Embryonic facial prominence (tissue), 1 donor: ENCODE results near the gene ZG16B.

ENCODE experiments used
- DNase-seq: peaks from one replicate; pipeline ENCODE4 v3.0.0-alpha.2; 2016; ENCODE audit errors: extremely low spot score

ZG16B gene

DNA sequence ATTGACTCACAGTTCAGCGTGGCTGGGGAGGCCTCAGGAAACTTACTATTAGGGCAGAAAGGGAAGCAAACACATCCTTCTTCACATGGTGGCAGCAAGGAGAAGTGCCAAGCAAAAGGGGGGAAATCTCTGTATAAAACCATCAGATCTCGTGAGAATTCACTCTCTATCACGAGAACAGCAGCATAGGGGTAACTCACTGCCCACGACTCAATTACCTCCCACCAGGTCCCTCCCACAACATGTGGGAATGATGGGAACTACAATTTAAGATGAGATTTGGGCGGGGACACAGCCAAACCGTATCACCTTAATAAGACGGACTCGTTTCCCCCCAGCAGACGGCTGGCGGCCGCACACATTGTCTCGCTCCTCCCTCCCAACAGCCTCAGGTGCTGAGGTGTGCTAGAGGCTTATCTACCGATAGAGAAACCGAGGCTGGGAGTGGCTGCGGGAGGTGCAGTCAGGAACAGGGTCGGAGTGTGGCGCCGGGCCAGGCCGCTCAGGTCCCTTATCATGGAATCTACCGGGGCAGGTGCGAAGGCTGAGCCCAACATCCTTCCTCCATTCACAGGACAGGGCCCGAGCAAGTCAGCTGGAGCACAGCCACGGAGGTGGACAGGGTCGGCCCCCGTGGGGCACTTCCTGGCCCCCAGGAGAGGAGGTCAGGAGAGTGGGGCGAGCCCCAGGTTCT is 4.9 kb upstream of the ZG16B start:
- no peak for DNase-seq

DNA sequence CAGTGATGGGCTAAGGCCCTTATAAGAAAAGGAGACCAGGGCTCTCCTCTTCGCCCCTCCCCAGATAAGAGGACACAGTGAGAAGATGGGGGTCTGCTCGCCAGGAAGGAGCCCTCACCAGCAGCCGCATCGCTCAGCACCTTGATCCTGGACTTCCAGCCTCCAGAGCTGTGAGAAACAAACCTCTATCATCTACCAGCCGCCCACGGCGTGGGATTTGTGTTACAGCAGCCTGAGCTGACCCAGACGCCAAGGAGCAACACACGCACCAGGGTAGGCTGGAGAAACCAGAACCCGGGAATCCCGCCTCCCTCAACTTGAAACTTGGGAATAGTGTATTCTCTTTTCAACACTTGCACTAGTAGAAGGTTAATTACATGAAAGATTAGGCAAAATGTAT is 4.2 kb upstream of the ZG16B start:
- no peak for DNase-seq

GRCh38 chr16:2826591-2827373 is 3.3 kb upstream of the ZG16B start:
- no peak for DNase-seq

- no peak for DNase-seq
Measured at GRCh38 chr16:2827374-2827791, 2.7 kb upstream of the ZG16B start.

- no peak for DNase-seq
Measured at GRCh38 chr16:2827831-2828520, 2.1 kb upstream of the ZG16B start.

DNA sequence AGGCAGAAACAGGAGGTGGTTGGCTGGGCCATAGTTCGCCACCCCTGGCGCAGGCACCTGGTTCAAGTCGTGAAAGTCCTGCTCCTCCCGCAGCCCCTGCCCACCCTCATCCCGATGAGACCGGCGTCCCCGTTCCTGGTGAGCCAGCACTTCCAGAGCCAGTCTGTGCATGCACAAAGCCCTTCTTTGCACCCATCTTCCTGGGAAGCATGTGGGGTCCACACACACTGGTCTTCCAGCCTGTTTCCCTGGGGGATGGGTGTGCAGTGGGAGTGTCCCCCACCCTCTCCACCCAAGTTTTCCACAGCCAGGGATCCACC is 1.6 kb upstream of the ZG16B start:
- DNase-seq = no peak

DNA sequence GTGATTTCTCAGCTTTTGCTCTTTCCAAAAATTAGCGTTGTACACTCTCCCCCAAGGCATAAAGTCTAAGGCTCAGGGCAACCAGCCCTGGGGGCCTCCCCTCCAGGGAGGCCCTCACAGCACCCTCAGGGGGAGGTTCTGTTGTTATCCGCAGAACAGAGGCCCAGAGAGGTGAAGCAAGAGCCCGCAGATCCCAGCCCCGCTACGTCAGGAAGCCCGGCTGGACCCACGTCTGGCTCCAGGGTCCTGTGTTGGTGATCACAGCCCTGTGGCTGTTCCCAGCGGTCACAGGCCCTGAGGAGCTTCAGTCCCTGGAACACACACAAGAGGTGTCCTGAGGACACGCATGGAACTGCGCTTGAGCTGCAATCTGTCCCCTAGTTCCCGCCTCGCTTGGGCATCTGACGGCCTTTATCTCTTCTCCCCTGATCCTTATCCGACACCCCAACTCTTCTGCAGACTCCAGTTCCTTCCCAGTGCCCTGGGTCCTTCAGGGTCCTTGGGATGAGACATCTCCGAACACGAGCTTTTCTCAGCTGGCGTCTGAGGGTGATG is 1.1 kb upstream of the ZG16B start:
- DNase-seq = no peak

GRCh38 chr16:2830355-2830695 is 222 bp downstream of the ZG16B start:
- no peak for DNase-seq

DNA sequence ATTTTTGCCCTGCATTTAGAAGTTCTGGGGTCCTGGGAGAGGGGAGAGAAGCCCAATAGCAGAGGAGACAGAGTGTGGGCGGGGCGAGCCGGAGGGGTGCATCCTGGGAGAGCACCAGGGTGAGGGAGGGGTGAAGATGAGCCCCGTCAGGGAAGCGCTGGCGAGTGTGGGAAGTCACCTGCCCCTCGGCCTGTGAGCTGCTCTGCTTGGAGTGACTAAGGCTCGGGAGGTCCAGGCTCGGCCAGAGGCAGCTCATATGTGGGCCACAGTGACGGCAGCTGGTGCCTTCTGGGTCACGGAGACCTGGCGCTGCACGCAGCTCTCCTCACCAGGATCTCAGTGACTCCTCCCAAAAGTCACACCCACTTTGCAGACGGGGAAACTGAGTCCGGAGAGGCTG is 1.1 kb downstream of the ZG16B start:
- DNase-seq = no peak

DNA sequence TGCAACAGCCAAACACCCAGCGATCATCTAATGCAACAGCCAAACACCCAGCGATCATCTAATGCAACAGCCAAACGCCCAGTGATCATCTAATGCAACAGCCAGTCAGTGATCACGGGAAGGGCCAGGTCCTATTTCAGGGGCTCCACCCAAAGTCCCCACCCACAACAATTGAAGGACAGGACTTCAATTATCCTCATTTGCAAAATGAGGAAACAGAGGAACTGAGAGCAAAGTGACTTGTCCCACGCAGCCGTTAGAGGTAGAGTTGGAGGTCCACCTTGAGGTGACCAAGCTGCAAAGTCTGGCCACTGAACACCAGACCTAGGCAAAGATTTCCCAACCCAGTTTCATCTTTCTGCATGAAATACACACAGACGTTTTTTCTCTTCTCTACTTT is 3.7 kb downstream of the ZG16B start:
- DNase-seq = no peak

GRCh38 chr16:2834968-2835367 is 4.9 kb downstream of the ZG16B start:
- DNase-seq = no peak

- DNase-seq = no peak
Measured at GRCh38 chr16:2835638-2836493, 5.8 kb downstream of the ZG16B start.

GRCh38 chr16:2836646-2837508 is 6.8 kb downstream of the ZG16B start:
- DNase-seq = no peak

DNA sequence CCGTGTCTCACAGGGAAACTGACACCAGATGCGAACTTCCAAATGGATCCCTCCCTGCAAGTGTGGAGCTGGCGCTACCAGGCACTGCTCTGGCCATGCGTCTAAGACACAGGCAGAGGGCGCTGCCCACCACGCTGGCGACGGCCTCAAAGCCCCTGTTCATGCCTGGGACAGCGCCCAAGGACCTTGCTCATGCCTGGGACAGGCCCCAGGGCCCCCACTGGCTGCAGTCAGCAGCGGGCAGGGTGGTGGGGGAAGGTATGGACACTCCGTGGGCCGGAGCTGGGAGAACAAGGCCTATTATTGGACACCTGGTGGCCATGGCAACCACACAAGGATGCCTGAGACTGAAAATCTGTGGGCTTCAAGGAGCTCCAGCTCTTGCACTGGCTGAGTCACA is 8.8 kb downstream of the ZG16B start:
- DNase-seq = no peak

GRCh38 chr16:2839650-2840450 is 9.7 kb downstream of the ZG16B start:
- DNase-seq = no peak

- DNase-seq = no peak
Measured at GRCh38 chr16:2840914-2841313, 10.8 kb downstream of the ZG16B start.

GRCh38 chr16:2841606-2842339 is 11.7 kb downstream of the ZG16B start:
- DNase-seq = no peak

DNA sequence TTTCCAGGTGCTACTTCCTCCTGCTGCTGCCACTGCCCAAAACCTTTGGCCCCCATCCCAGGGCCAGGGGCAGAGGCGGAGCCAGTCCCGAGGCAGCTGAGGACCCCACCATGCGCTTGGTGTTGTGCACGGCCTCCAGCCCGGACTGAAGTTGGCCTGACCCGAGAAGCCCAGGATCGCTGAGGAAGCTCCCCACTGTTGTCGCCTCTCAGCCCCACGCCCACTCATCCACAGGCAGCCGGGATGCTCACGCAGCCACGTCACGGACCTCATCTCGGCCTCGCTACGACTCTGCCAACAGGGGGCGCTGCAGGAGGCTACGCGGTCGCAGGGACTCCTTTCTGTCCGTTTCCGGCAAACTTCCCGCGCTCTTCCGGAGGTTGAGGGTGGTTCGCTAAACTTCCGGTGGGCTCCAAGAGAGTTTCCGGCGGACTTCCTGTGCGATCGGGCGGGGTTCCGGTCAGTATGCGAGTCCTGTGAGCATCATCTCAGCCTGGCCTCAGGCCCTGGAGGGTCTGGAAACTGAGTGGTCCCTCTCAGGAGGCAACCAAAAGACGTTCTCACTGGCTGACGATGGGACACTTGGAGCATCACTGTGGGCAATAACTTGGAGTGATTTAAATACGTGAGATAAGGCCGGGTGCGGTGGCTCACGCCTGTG is 12.4 kb downstream of the ZG16B start:
- no peak for DNase-seq

DNA sequence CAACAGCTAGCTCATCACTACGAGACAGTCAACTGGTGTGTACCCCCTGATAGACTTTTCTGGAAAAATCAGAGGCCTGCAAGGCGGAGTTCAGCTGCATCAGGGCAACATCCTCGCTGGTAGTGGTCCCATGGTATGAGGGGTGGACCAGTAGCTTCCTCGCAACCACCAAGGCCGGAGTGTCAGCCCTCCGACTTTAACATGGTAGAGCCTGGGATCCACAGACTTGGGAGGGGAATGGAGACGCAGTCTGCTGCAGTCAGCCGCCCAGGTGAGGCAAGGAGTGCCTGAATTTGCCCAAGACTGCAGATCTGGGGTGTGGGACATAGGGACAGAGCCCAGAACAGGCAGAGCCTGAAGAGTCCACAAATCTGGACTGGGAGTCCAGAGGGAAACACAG is 13.4 kb downstream of the ZG16B start:
- no peak for DNase-seq
